Psoas muscle (tissue), 8 donors: ENCODE results near the gene PAK5. TPM values are rescaled to one million over a fixed set of nuclear protein-coding genes. Genes with fewer than 3 reads are reported as not detected.

ENCODE experiments used
- ATAC-seq, 4 donors: fragments of 200-7000 bp; cut with Tn5 transposase; one replicate each; pipeline ENCODE4 v1.9.1; 2020; ENCODE audit warnings: moderate library complexity in 3 of 4, mild to moderate bottlenecking in 2 of 4
- DNase-seq, 2 donors: peaks; one replicate each; pipeline ENCODE4 v3.0.0-alpha.2; 2020
- H3K27ac ChIP-seq: fragments of 200-600 bp; one replicate; pipeline ENCODE4 v1.8.0; 2022
- H3K27me3 ChIP-seq, 3 donors: fragments of 200-600 bp in 1 of 3; one replicate each; pipeline versions ENCODE4 v1.6.1 to v1.8.0; 2013 to 2022; ENCODE audit warnings: low read length in 2 of 3, mild to moderate bottlenecking in 2 of 3, moderate library complexity in 1 of 3; ENCODE audit not compliant: insufficient read depth in 3 of 3
- H3K36me3 ChIP-seq, 2 donors: fragments of 200-600 bp in 1 of 2; one replicate each; pipeline versions ENCODE4 v1.6.1 to v1.8.0; 2013 to 2022; ENCODE audit warnings: low read depth in 1 of 2, mild to moderate bottlenecking in 1 of 2, moderate library complexity in 1 of 2; ENCODE audit not compliant: insufficient read depth in 1 of 2
- H3K4me1 ChIP-seq: fragments of 200-600 bp; one replicate; pipeline ENCODE4 v1.8.0; 2022
- H3K4me3 ChIP-seq: fragments of 200-600 bp; one replicate; pipeline ENCODE4 v1.8.0; 2022; ENCODE audit warnings: mild to moderate bottlenecking
- H3K9me3 ChIP-seq: fragments of 200-600 bp; one replicate; pipeline ENCODE4 v1.8.0; 2022
- WGBS, 3 donors: extraction: QIAGEN DNeasy Blood & Tissue Kit; methylation state at CpG; one replicate each; pipeline versions ENCODE4 v1.1.6 to v1.1.7; 2013; 5-methylcytosine and 5-hydroxymethylcytosine counted together
- intact Hi-C, 2 donors: fragments of 100-400 bp; cut with DNase I; formaldehyde crosslinking; loops; one replicate each; pipeline versions ENCODE4 v1.11.0 to v1.14.2; 2022
- polyA plus RNA-seq, 3 donors: library from polyadenylated mRNA; stranded (reverse); fragments of 200-250 nt; gene quantifications; one replicate each; pipeline ENCODE4 v1.2.3, GENCODE V29; 2013
- total RNA-seq, 4 donors: library from RNA; stranded (reverse); fragmentation: NEBNext Ultra II Directional in 2 of 4; extraction: Animal tissue kit (Norgen Biotek cat#: 25700) in 2 of 4; gene quantifications; one replicate each; pipeline versions ENCODE4 v1.2.1 to v1.2.4, GENCODE V29; 2021 to 2023
- TF ChIP-seq, protein P1 (sequence below): fragments of 200-600 bp; IDR thresholded peaks from one replicate; pipeline ENCODE4 v1.8.0; 2022; ENCODE audit warnings: antibody characterized with exemption
- donor health status: healthy with polysubstance abuse.
- donor health status: DM: no; HTN: no; CAD: no; lungs with moderate emphysema.
- donor health status: Bipolar disorder and iron deficiency.
- donor health status: healthy.
- donor health status: DM: yes; HTN: yes; CAD: no.
- donor health status: DM: no; HTN: no; CAD: no.
- donor health status: DM: no; HTN: no; CAD: no.
- donor health status: DM: yes; HTN: yes; CAD: no.

The PAK5 gene
- total and polyA plus RNA-seq, 7 donors: 0.01 TPM; not detected in 6

DNA sequence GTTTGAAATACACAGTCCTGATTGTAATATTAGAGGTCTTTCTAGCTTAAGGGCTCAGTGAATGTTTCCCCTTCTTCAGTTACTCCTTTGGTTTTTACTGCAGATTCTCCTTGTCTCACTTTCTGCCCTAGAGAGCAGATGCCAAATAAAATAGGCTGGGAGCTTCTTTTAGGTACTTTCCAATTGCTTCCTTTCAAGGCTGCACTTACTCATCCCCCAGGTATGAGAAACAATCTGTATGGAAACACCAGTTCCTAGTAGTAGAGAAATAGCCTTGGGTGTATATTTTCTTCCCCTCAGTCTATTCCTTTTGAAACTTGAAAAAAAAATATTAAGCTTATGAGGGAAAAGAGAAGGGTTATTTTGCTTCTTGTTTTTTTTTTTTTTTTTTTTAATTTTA is 139.7 kb downstream of the PAK5 start:
- no peak overlapping the region for H3K27ac ChIP-seq
- TF ChIP-seq, protein P1, sequence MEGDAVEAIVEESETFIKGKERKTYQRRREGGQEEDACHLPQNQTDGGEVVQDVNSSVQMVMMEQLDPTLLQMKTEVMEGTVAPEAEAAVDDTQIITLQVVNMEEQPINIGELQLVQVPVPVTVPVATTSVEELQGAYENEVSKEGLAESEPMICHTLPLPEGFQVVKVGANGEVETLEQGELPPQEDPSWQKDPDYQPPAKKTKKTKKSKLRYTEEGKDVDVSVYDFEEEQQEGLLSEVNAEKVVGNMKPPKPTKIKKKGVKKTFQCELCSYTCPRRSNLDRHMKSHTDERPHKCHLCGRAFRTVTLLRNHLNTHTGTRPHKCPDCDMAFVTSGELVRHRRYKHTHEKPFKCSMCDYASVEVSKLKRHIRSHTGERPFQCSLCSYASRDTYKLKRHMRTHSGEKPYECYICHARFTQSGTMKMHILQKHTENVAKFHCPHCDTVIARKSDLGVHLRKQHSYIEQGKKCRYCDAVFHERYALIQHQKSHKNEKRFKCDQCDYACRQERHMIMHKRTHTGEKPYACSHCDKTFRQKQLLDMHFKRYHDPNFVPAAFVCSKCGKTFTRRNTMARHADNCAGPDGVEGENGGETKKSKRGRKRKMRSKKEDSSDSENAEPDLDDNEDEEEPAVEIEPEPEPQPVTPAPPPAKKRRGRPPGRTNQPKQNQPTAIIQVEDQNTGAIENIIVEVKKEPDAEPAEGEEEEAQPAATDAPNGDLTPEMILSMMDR: no peak
- H3K27me3 ChIP-seq: no peaks in the 10 kb centered on the region
- ATAC-seq (no peak), DNase-seq (no peak)
- no peaks in the 10 kb centered on the region for H3K9me3 ChIP-seq
- no peak overlapping the region for H3K4me3 ChIP-seq
- intact Hi-C loops: no loop called here
- no peaks in the 10 kb centered on the region for H3K4me1 ChIP-seq
- H3K36me3 ChIP-seq: no peaks in the 10 kb centered on the region

DNA sequence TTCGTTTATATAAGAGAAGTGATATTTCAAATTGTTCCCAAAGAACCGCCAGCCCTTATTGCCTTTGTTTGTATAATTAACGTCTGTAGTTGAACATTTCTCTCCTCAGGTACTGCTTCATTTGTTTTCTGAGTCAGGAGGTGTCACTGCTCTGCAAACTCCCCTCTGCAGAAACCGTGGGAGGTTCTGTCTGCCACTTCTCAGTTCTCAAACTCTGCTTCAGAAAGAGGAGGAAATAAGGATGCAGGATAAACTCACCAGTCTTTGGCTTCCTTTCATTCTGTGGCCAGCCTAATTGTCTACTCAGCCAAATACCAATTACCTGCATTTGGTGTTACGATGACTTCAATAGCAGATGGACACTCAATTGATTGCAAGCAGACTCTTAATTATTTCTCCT is 149.8 kb downstream of the PAK5 start:
- Histone ChIP-seq H3K27me3 (no peaks in the 10 kb centered on the region), H3K4me1 (no peaks in the 10 kb centered on the region), H3K27ac (no peak overlapping the region), H3K4me3 (no peak overlapping the region), H3K36me3 (no peaks in the 10 kb centered on the region), H3K9me3 (no peaks in the 10 kb centered on the region)
- TF ChIP-seq, protein P1: no peak
- WGBS, 3 donors: 44 to 55% (median 50%) methylated on average over 5 of the region's 5 CpGs
- ATAC-seq: no peak
- no peak for DNase-seq
- intact Hi-C loops: loop anchor here in 1 of 2 donors (5.0 kb wide), 1 partner anchor 52 kb away; no protein-coding TSS in a partner anchor

DNA sequence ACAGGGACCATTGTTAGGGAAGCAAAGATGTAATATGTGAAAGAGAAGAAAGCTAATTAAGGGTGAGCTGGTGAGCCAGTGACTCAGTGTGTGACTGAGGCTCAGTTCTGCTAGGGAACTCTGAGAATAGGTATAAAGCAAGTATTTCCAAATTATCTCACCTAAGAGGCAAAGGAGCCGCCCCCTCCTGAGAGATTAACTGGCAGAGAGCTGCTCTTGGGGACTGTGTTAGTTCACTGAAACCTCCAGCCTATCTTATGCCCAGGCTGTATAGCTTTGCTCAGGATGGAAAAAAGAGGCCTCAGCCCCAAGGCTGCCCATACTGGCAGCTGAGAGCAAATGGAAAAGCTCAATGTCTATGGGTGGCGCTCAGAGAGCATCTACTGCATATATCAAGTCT is 152.0 kb downstream of the PAK5 start:
- Histone ChIP-seq H3K4me3 (no peak overlapping the region), H3K27ac (no peak overlapping the region), H3K36me3 (no peaks in the 10 kb centered on the region), H3K9me3 (no peaks in the 10 kb centered on the region), H3K27me3 (no peaks in the 10 kb centered on the region), H3K4me1 (no peaks in the 10 kb centered on the region)
- no peak for ATAC-seq
- 81 to 90% (median 88%) methylated on average over 2 of the region's 2 CpGs for WGBS, 3 donors
- DNase-seq: no peak
- TF ChIP-seq, protein P1: no peak
- intact Hi-C loops: loop anchor here in 1 of 2 donors (5.0 kb wide), 1 partner anchor 50 kb away; no protein-coding TSS in a partner anchor

DNA sequence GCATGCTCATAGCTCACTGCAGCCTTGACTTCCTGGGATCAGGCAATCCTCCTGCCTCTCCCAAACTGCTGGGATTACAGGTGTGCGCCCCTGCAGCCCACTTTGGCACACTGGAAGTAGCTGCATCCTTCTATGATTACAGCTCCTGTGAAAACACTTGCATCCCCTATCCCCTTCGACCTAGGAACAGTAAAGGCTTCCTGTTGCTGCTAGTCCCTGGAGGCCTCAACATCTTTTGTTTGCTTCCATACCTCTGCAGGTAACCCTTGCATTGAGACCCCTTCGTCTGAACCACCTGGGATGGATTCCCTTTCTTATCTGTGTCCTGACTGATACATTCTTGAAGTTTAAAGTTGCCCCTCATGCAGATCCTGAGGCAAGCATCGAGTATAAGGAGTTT is 152.4 kb downstream of the PAK5 start:
- no peak overlapping the region for H3K4me3 ChIP-seq
- WGBS, 3 donors: 40 to 43% (median 41%) methylated on average over 4 of the region's 4 CpGs
- DNase-seq (no peak), ATAC-seq (no peak)
- H3K27me3 ChIP-seq: no peaks in the 10 kb centered on the region
- H3K36me3 ChIP-seq: no peaks in the 10 kb centered on the region
- no peaks in the 10 kb centered on the region for H3K9me3 ChIP-seq
- TF ChIP-seq, protein P1: no peak
- intact Hi-C loops: loop anchor here in 1 of 2 donors (5.0 kb wide), 1 partner anchor 49 kb away; no protein-coding TSS in a partner anchor
- no peak overlapping the region for H3K27ac ChIP-seq
- H3K4me1 ChIP-seq: no peaks in the 10 kb centered on the region

DNA sequence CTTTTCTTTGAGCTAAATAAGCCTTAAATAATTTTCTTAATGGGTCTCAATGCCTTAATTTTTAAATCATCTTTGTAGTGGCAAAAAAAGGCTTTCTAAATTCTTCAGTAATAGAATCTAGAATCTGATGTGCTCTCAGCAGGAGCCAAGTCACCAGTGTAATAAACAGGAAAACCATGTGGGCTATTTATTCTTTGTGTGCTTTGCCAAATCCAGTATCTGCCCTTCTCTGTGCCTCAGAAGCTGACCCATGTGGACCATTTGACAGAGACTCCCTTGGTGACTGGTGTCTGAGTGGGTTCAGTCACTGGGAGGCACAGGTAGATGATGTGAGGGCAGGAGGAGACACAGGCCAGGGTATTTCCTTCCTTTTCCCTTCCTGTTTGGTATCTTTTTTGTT is 152.9 kb downstream of the PAK5 start:
- no peaks in the 10 kb centered on the region for H3K36me3 ChIP-seq
- no peak overlapping the region for H3K27ac ChIP-seq
- no peak overlapping the region for H3K4me3 ChIP-seq
- ATAC-seq (no peak), DNase-seq (no peak)
- H3K9me3 ChIP-seq: no peaks in the 10 kb centered on the region
- TF ChIP-seq, protein P1: no peak
- no peaks in the 10 kb centered on the region for H3K4me1 ChIP-seq
- H3K27me3 ChIP-seq: no peaks in the 10 kb centered on the region
- intact Hi-C loops: loop anchor here in 1 of 2 donors (5.0 kb wide), 1 partner anchor 49 kb away; no protein-coding TSS in a partner anchor
